SK-N-SH (cell line): ENCODE measurements around the gene TJP2. TPM values are rescaled to one million over a fixed set of nuclear protein-coding genes. Genes with fewer than 3 reads are reported as not detected.

Source experiments
- CTCF ChIA-PET: fragments of 300-600, 350-600 bp; formaldehyde crosslinking; extraction: SDS; loops from one replicate; lab custom pipeline; 2021; lab: Yijun Ruan, JAX
- POLR2A ChIA-PET: fragments of 350-600 bp; sonication (Branson Sonifier 250); formaldehyde crosslinking; extraction: SDS; loops from one replicate; lab custom pipeline; 2020; ENCODE audit warnings: antibody characterized with exemption, inconsistent platforms; lab: Yijun Ruan, JAX
- DNase-seq: peaks from one replicate; pipeline ENCODE4 v3.0.0; 2012
- H2AFZ ChIP-seq: fragments of 200-600 bp; sonication (generic); 2 replicates; pipeline ENCODE4 v1.8.1; 2016; ENCODE audit warnings: antibody characterized with exemption, mild to moderate bottlenecking, low read depth
- H3F3A ChIP-seq: fragments of 200-600 bp; sonication (generic); replicated peaks from 2 replicates; pipeline ENCODE3; 2016; ENCODE audit warnings: antibody characterized with exemption, mild to moderate bottlenecking; ENCODE audit not compliant: insufficient read depth
- H3K27ac ChIP-seq, 2 experiments: fragments of 200-500 bp in 1 of 2; fragments of 200-600 bp in 1 of 2; sonication (Bioruptor generic) in 1 of 2; sonication (generic), shearing (Covaris generic) in 1 of 2; 2 replicates each; pipeline versions ENCODE4 v1.5.1 to v1.6.1; 2014 to 2016; ENCODE audit warnings: low read depth in 2 of 2, inconsistent platforms in 1 of 2, low read length in 1 of 2, mild to moderate bottlenecking in 1 of 2, mixed read lengths in 1 of 2
- H3K27me3 ChIP-seq: fragments of 200-600 bp; sonication (generic), shearing (Covaris generic); 2 replicates; pipeline ENCODE4 v1.6.1; 2016; ENCODE audit warnings: mixed run types; ENCODE audit not compliant: insufficient read depth
- H3K36me3 ChIP-seq, 2 experiments: fragments of 200-500 bp in 1 of 2; fragments of 200-600 bp in 1 of 2; sonication (Bioruptor generic) in 1 of 2; sonication (generic) in 1 of 2; replicated peaks in 1 of 2; 2 replicates each; pipeline versions ENCODE3 to v1.5.1; 2014 to 2016; ENCODE audit warnings: low read length in 1 of 2, mild to moderate bottlenecking in 1 of 2; ENCODE audit not compliant: insufficient read depth in 2 of 2, control insufficient read depth in 1 of 2
- H3K4me1 ChIP-seq, 2 experiments: fragments of 200-500 bp in 1 of 2; fragments of 200-600 bp in 1 of 2; sonication (Bioruptor generic) in 1 of 2; sonication (generic), shearing (Covaris generic) in 1 of 2; 2 replicates each; pipeline versions ENCODE4 v1.5.1 to v1.6.1; 2014 to 2016; ENCODE audit warnings: low read depth in 1 of 2, low read length in 1 of 2, mixed run types in 1 of 2; ENCODE audit not compliant: insufficient read depth in 2 of 2, control insufficient read depth in 1 of 2
- H3K4me2 ChIP-seq: fragments of 200-600 bp; sonication (generic), shearing (Covaris generic); 2 replicates; pipeline ENCODE4 v1.6.1; 2017; ENCODE audit warnings: mixed run types
- H3K4me3 ChIP-seq, 2 experiments: fragments of 200-500 bp in 1 of 2; fragments of 200-600 bp in 1 of 2; sonication (Bioruptor generic) in 1 of 2; sonication (generic), shearing (Covaris generic) in 1 of 2; 2 replicates each; pipeline versions ENCODE4 v1.5.1 to v1.8.1; 2014 to 2016; ENCODE audit warnings: low read depth in 2 of 2, inconsistent platforms in 1 of 2, low read length in 1 of 2, mild to moderate bottlenecking in 1 of 2, mixed read lengths in 1 of 2, moderate library complexity in 1 of 2
- H3K79me2 ChIP-seq: fragments of 200-600 bp; sonication (generic); 2 replicates; pipeline ENCODE4 v1.8.1; 2017; ENCODE audit warnings: mild to moderate bottlenecking; ENCODE audit not compliant: insufficient read depth
- H3K9ac ChIP-seq: fragments of 200-600 bp; sonication (generic); 2 replicates; pipeline ENCODE4 v1.6.1; 2017; ENCODE audit warnings: mixed run types
- H3K9me2 ChIP-seq: fragments of 200-600 bp; sonication (generic); 2 replicates; pipeline ENCODE4 v1.6.1; 2017; ENCODE audit warnings: mixed run types
- H3K9me3 ChIP-seq: fragments of 200-600 bp; sonication (generic); 2 replicates; pipeline ENCODE4 v1.6.1; 2017; ENCODE audit warnings: mixed run types, mild to moderate bottlenecking, moderate library complexity
- H4K20me1 ChIP-seq: fragments of 200-600 bp; sonication (generic); 2 replicates; pipeline ENCODE4 v1.6.1; 2017; ENCODE audit warnings: mild to moderate bottlenecking, mixed run types; ENCODE audit not compliant: insufficient read depth
- FOXM1 ChIP-seq: IDR thresholded peaks from 2 replicates; pipeline ENCODE4 v1.4.0; 2012; ENCODE audit warnings: low read depth, mild to moderate bottlenecking
- GABPA ChIP-seq: IDR thresholded peaks from 2 replicates; pipeline ENCODE4 v1.4.0; 2012; ENCODE audit warnings: low read depth, mild to moderate bottlenecking
- GATA2 ChIP-seq: sonication (generic); formaldehyde crosslinking; IDR thresholded peaks from 2 replicates; pipeline ENCODE4 v1.5.0; 2020; ENCODE audit warnings: mild to moderate bottlenecking, missing genetic modification reagents
- JUND ChIP-seq: IDR thresholded peaks from 2 replicates; pipeline ENCODE4 v1.4.0; 2012
- MEF2A ChIP-seq: IDR thresholded peaks from 2 replicates; pipeline ENCODE4 v1.4.0; 2012; ENCODE audit warnings: low read depth, borderline replicate concordance
- MXI1 ChIP-seq: IDR thresholded peaks from 2 replicates; pipeline ENCODE4 v1.6.1; 2012; ENCODE audit warnings: mild to moderate bottlenecking, low read depth, low read length, improper control_type of control experiment
- NFIC ChIP-seq: IDR thresholded peaks from 2 replicates; pipeline ENCODE4 v1.4.0; 2012; ENCODE audit warnings: borderline replicate concordance
- NRF1 ChIP-seq: IDR thresholded peaks from 2 replicates; pipeline ENCODE4 v1.6.1; 2012; ENCODE audit warnings: low read depth, mild to moderate bottlenecking, low read length
- RAD21 ChIP-seq: IDR thresholded peaks from 2 replicates; pipeline ENCODE4 v1.6.1; 2012; ENCODE audit warnings: mild to moderate bottlenecking, low read length
- TEAD4 ChIP-seq: IDR thresholded peaks from 2 replicates; pipeline ENCODE4 v1.4.0; 2012; ENCODE audit warnings: mild to moderate bottlenecking, borderline replicate concordance; ENCODE audit not compliant: insufficient read depth
- YY1 ChIP-seq: IDR thresholded peaks from 2 replicates; pipeline ENCODE4 v1.4.0; 2012; ENCODE audit warnings: low read depth, mild to moderate bottlenecking
- WGBS: methylation state at CpG from one replicate; pipeline ENCODE4 v1.1.6; 2017; ENCODE audit warnings: low lambda C conversion rate; 5-methylcytosine and 5-hydroxymethylcytosine counted together
- polyA plus RNA-seq, 3 experiments: library from polyadenylated mRNA; depleted of rRNA; stranded (reverse); fragments of >200 nt; gene quantifications; 2 replicates each; pipeline ENCODE4 v1.2.3, GENCODE V29; 2012
- TF ChIP-seq, protein P1 (sequence below): IDR thresholded peaks from 2 replicates; pipeline ENCODE4 v1.6.1; 2012; ENCODE audit warnings: mild to moderate bottlenecking, low read depth, low read length, moderate library complexity
- TF ChIP-seq, protein P2 (sequence below): IDR thresholded peaks from 2 replicates; pipeline ENCODE4 v1.4.0; 2012; ENCODE audit warnings: low read depth, borderline replicate concordance
- TF ChIP-seq, protein P3 (sequence below): IDR thresholded peaks from 2 replicates; pipeline ENCODE4; 2012
- TF ChIP-seq, protein P4 (sequence below): fragments of 200-600 bp; sonication (generic); IDR thresholded peaks from 2 replicates; pipeline ENCODE4 v1.6.1; 2017; ENCODE audit warnings: antibody characterized with exemption, mild to moderate bottlenecking, moderate library complexity
- TF ChIP-seq, protein P5 (sequence below): IDR thresholded peaks from 2 replicates; pipeline ENCODE4 v1.4.0; 2012; ENCODE audit warnings: low read depth, borderline replicate concordance

Gene TJP2
- polyA plus RNA-seq, 1 of the 3 experiments (the other 2 are of a cell fraction) = 17.7 TPM

DNA sequence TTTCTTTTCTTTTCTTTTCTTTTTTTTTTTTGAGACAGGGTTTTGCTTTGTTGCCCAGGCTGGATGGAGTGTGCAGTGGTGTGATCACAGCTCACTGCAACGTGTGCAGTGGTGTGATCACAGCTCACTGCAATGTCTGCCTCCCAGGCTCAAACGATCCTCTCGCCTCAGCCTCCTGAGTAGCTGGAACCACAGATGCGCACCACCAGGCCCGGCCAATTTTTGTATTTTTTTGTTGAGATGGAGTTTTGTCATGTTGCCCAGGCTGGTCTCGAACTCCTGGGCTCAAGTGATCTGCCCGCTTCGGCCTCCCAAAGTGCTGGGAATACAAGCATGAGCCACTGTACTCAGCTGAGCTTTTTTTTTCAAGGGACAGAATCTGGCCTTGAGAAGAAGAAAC, 36.8 kb upstream of the TJP2 start:
- Histone ChIP-seq H3K9me2 (no peaks in the 10 kb centered on the region), H3K27me3 (no peaks in the 10 kb centered on the region), H3K4me3 (no peak overlapping the region), H3K79me2 (no peaks in the 10 kb centered on the region), H4K20me1 (no peaks in the 10 kb centered on the region), H3K9ac (no peak overlapping the region), H3F3A (no peaks in the 10 kb centered on the region), H3K4me1 (no peaks in the 10 kb centered on the region; a peak in 1 of 4 replicates), H3K36me3 (no peaks in the 10 kb centered on the region), H2AFZ (no peak overlapping the region), H3K9me3 (no peaks in the 10 kb centered on the region), H3K27ac (no peak overlapping the region), H3K4me2 (no peak overlapping the region)
- ChIA-PET POLR2A (no interaction called here), CTCF (interaction anchor here (2.2 kb wide), 1 partner anchor 15 kb away, joined by 6 read pairs; no protein-coding TSS in a partner anchor)
- TF ChIP-seq NRF1 (no peak), NFIC (no peak), GATA2 (CRISPR knock-in tag) (no peak), MXI1 (no peak), RAD21 (no peak), YY1 (no peak)
- TF ChIP-seq, protein P1, sequence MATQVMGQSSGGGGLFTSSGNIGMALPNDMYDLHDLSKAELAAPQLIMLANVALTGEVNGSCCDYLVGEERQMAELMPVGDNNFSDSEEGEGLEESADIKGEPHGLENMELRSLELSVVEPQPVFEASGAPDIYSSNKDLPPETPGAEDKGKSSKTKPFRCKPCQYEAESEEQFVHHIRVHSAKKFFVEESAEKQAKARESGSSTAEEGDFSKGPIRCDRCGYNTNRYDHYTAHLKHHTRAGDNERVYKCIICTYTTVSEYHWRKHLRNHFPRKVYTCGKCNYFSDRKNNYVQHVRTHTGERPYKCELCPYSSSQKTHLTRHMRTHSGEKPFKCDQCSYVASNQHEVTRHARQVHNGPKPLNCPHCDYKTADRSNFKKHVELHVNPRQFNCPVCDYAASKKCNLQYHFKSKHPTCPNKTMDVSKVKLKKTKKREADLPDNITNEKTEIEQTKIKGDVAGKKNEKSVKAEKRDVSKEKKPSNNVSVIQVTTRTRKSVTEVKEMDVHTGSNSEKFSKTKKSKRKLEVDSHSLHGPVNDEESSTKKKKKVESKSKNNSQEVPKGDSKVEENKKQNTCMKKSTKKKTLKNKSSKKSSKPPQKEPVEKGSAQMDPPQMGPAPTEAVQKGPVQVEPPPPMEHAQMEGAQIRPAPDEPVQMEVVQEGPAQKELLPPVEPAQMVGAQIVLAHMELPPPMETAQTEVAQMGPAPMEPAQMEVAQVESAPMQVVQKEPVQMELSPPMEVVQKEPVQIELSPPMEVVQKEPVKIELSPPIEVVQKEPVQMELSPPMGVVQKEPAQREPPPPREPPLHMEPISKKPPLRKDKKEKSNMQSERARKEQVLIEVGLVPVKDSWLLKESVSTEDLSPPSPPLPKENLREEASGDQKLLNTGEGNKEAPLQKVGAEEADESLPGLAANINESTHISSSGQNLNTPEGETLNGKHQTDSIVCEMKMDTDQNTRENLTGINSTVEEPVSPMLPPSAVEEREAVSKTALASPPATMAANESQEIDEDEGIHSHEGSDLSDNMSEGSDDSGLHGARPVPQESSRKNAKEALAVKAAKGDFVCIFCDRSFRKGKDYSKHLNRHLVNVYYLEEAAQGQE = no peak
- TF ChIP-seq, protein P2, sequence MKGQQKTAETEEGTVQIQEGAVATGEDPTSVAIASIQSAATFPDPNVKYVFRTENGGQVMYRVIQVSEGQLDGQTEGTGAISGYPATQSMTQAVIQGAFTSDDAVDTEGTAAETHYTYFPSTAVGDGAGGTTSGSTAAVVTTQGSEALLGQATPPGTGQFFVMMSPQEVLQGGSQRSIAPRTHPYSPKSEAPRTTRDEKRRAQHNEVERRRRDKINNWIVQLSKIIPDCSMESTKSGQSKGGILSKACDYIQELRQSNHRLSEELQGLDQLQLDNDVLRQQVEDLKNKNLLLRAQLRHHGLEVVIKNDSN = no peak
- DNase-seq = no peak
- WGBS = 95% methylated on average over 8 of the region's 8 CpGs

DNA sequence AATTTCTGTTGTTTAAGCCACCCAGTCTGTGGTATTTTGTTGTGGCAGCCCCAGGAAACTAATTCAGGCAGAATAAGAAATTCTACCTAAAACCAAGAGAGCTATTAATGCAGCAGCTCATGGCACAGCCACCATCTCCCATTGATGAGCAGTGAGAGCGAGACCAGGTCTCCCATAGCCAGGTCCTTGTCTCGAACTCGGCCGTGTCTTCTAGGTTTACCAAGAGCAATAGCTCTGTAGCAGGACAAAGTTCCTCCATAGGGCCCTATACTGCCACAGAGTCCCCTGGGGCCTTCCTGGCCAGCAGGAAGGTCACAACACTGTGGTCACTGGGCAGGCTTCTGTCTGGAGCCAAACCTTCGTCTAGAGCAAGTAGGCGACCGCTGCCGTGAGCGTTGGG, 34.5 kb upstream of the TJP2 start:
- H3K4me2 ChIP-seq = no peak overlapping the region

More for the DNA sequence above, 34.5 kb upstream of the TJP2 start:
- Histone ChIP-seq H2AFZ (no peak overlapping the region), H3K36me3 (no peaks in the 10 kb centered on the region), H3K4me1 (peaks cover 0 to 5% of the 10 kb centered on the region in 2 experiments; a peak in 2 of 4 replicates), H3K9ac (no peak overlapping the region), H4K20me1 (no peaks in the 10 kb centered on the region), H3K4me3 (no peak overlapping the region), H3K9me3 (no peaks in the 10 kb centered on the region), H3K9me2 (no peaks in the 10 kb centered on the region), H3F3A (no peaks in the 10 kb centered on the region), H3K27me3 (no peaks in the 10 kb centered on the region), H3K79me2 (no peaks in the 10 kb centered on the region), H3K27ac (no peak overlapping the region)
- TF ChIP-seq TEAD4 (no peak), MEF2A (no peak), GABPA (no peak), GATA2 (CRISPR knock-in tag) (no peak), JUND (no peak), FOXM1 (no peak)
- TF ChIP-seq, protein P3, sequence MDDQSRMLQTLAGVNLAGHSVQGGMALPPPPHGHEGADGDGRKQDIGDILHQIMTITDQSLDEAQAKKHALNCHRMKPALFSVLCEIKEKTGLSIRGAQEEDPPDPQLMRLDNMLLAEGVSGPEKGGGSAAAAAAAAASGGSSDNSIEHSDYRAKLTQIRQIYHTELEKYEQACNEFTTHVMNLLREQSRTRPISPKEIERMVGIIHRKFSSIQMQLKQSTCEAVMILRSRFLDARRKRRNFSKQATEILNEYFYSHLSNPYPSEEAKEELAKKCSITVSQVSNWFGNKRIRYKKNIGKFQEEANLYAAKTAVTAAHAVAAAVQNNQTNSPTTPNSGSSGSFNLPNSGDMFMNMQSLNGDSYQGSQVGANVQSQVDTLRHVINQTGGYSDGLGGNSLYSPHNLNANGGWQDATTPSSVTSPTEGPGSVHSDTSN = no peak
- TF ChIP-seq, protein P4, sequence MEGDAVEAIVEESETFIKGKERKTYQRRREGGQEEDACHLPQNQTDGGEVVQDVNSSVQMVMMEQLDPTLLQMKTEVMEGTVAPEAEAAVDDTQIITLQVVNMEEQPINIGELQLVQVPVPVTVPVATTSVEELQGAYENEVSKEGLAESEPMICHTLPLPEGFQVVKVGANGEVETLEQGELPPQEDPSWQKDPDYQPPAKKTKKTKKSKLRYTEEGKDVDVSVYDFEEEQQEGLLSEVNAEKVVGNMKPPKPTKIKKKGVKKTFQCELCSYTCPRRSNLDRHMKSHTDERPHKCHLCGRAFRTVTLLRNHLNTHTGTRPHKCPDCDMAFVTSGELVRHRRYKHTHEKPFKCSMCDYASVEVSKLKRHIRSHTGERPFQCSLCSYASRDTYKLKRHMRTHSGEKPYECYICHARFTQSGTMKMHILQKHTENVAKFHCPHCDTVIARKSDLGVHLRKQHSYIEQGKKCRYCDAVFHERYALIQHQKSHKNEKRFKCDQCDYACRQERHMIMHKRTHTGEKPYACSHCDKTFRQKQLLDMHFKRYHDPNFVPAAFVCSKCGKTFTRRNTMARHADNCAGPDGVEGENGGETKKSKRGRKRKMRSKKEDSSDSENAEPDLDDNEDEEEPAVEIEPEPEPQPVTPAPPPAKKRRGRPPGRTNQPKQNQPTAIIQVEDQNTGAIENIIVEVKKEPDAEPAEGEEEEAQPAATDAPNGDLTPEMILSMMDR = no peak
- TF ChIP-seq, protein P5, sequence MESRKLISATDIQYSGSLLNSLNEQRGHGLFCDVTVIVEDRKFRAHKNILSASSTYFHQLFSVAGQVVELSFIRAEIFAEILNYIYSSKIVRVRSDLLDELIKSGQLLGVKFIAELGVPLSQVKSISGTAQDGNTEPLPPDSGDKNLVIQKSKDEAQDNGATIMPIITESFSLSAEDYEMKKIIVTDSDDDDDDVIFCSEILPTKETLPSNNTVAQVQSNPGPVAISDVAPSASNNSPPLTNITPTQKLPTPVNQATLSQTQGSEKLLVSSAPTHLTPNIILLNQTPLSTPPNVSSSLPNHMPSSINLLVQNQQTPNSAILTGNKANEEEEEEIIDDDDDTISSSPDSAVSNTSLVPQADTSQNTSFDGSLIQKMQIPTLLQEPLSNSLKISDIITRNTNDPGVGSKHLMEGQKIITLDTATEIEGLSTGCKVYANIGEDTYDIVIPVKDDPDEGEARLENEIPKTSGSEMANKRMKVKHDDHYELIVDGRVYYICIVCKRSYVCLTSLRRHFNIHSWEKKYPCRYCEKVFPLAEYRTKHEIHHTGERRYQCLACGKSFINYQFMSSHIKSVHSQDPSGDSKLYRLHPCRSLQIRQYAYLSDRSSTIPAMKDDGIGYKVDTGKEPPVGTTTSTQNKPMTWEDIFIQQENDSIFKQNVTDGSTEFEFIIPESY = no peak
- ChIA-PET CTCF (interaction anchor here (0.7 to 1.2 kb wide), 2 partner anchors 20 to 54 kb away, joined by 3 read pairs; no protein-coding TSS in a partner anchor), POLR2A (no interaction called here)
- 86% methylated on average over 9 of the region's 9 CpGs for WGBS
- no peak for DNase-seq
